ENCODE measurements around the gene MICU1.
"Not testable (repeated sequence)": the region's sequence is repeated elsewhere in the genome, so short reads cannot be mapped to it uniquely, and the experiment has no call there.

MICU1 gene, protein sequence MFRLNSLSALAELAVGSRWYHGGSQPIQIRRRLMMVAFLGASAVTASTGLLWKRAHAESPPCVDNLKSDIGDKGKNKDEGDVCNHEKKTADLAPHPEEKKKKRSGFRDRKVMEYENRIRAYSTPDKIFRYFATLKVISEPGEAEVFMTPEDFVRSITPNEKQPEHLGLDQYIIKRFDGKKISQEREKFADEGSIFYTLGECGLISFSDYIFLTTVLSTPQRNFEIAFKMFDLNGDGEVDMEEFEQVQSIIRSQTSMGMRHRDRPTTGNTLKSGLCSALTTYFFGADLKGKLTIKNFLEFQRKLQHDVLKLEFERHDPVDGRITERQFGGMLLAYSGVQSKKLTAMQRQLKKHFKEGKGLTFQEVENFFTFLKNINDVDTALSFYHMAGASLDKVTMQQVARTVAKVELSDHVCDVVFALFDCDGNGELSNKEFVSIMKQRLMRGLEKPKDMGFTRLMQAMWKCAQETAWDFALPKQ

DNA sequence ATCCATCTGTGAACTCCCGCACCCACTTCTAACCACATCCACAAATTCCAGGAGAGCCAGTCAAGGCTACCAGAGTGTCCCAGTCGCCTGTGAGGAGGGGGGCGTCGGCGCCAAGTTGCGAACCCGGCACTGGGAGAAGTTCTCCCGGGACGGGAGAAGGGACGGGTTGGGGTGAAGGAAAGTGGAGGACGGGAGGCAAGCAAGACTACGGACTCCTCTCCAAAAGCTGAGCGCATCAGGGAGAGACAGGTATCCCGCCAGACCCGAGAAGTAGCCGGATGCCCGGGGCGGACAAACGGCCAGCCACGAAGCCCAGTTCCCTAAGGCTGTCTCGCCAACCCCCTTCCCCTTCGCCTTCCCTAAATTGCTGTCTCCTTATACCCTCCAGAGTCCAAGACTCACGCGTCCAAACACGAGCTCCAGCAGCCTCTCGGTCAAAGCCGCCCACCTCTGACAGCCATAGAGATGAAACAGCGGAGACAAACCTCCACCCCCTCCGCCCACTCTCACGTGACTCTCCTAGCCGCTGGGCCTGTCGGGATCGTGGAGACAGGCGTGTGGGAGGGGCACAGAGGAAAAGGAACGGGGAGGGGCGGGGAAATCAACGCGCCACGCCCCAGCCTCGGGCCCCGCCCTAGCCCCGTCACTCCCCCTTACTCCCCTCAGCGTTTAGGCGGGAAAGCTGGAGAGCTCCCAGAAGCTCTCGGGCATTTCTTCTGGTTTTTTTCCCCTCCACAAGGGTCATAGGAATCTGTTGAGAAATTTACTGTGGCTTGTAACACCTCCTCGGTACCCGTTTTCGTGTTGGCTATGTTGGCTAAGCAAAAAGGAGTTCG lies at the start of gene MICU1:
Gene MICU1 (minus strand): TSS at position 472 of the 836 bp plus-strand sequence. CDS start 59,286 bp downstream, outside the sequence.
- DNase-seq (ENCODE audit: low read depth in 1 of 2, low spot score in 1 of 2) = peak; percentile 75 to 93

GRCh38 chr10:72674174-72674573 lies 48.3 kb upstream of the MICU1 start:
- DNase-seq (ENCODE audit: low read depth in 1 of 2, low spot score in 1 of 2) = not testable (repeated sequence)

- DNase-seq (ENCODE audit: low read depth in 1 of 2, low spot score in 1 of 2) = no peak
These were observed 47.4 kb upstream of the MICU1 start for GRCh38 chr10:72673280-72673679.

- DNase-seq (ENCODE audit: low read depth in 1 of 2, low spot score in 1 of 2) = no peak
These were observed 41.5 kb upstream of the MICU1 start for GRCh38 chr10:72667207-72667864.

DNA sequence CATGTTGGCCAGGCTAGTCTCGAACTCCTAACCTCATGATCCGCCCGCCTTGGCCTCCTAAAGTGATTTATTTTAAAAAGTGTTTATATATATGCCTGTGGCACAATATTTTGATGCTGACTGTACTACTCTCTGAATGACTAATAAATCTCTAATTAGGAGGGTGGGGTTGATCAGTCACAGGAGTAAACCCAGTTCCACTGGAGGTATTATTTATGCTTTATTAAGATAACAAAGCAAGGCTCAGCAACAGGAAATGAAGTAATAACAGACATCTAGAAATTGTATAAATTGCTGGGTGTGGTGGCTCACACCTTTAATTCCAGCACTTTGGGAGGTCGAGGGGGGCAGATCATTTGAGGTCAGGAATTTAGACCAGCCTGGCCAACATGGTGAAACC lies 40.0 kb upstream of the MICU1 start:
- no peak for DNase-seq (ENCODE audit: low read depth in 1 of 2, low spot score in 1 of 2)

DNA sequence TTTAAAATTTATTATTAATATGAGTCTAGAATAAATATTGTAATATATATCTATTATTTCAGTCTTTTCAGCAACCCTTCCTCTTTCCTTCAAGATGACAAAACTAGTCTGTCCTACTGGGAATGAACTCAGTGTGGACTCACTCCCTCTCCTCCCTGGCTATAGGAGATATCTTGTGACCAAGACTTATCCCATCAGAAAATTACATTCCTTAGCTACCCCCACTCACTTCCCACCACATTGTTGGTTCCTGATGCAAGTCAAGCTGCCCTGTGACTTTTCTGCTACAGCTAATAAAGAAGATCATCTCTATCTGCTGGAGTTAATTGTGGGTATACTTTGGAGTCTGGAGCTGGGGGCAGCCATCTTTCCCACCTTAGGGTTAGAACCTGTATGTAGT lies 38.1 kb upstream of the MICU1 start:
- no peak for DNase-seq (ENCODE audit: low read depth in 1 of 2, low spot score in 1 of 2)

GRCh38 chr10:72661431-72661830 lies 35.6 kb upstream of the MICU1 start:
- no peak for DNase-seq (ENCODE audit: low read depth in 1 of 2, low spot score in 1 of 2)

GRCh38 chr10:72660220-72660619 lies 34.3 kb upstream of the MICU1 start:
- no peak for DNase-seq (ENCODE audit: low read depth in 1 of 2, low spot score in 1 of 2)

DNA sequence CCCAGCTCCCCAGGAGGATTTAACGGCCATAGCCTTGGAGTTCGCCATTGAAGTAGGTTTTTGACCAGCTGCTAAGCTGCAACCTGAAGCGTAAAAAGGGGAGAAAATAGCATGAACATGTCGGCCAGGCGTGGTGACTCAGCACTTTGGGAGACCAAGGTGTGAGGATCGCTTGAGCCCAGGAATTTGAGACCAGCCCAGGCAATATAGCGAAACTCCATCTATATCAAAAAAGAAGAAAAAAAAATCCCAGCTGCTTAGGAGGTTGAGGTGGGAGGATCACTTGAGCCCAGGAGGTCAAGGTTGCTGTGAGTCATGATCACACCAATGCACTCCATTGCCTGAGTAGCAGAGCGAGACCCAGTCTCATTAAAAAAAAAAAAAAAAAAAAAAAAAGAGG lies 33.8 kb upstream of the MICU1 start:
- DNase-seq (ENCODE audit: low read depth in 1 of 2, low spot score in 1 of 2) = no peak

DNA sequence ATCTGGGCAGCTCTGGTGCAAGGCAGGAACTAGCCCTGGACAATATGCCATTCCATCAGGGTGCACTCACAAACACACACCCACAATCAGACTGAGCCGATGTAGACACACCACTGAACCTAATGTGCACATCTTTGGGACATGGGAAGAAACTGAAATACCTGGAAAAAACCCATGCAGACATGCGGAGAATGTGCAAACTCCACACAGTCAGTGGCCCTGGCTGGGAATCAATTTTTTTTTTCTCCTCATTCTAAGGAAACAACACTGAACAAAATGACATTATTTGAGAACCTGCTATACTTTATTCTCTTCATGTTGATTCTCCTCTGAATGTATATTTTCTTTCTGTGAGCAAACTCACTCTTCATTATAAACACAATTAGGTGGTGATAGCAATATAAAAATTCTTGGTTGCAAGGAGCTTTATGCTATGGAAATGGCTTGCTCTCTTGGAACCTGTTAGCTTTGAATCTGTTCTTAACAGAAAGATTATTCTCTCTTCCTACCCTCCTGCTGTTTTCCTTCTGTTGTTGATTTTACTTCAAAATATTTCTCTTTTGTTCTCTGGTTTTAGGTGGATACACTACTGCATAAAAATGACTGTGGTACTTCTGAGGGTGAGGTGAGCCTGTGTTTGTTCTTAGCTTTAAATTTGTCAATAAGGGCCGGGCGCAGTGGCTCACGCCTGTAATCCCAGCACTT lies 33.0 kb upstream of the MICU1 start:
- no peak for DNase-seq (ENCODE audit: low read depth in 1 of 2, low spot score in 1 of 2)

DNA sequence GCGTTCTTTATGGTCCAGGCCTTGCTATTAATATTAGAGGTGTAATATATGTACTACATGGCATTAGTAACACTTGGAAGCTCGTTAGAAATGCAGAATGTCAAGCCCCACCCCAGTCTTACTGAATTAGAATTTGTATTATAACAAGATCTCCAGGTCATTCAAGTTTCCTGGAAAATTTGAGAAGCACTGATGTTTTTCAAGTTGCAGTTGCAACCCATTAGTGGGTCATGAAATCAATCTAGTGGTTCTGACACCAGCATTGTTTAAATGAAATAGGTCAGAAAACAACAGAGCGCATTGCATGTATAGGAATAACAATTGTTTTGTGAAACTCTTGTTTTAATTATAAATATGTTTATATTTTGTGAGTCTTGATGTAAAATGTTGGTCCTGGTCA lies 28.8 kb upstream of the MICU1 start:
- DNase-seq (ENCODE audit: low read depth in 1 of 2, low spot score in 1 of 2) = no peak

- no peak for DNase-seq (ENCODE audit: low read depth in 1 of 2, low spot score in 1 of 2)
These were observed 27.7 kb upstream of the MICU1 start for GRCh38 chr10:72653383-72654096.

- DNase-seq (ENCODE audit: low read depth in 1 of 2, low spot score in 1 of 2) = no peak
These were observed 23.4 kb upstream of the MICU1 start for GRCh38 chr10:72649291-72649690.

- no peak for DNase-seq (ENCODE audit: low read depth in 1 of 2, low spot score in 1 of 2)
These were observed 22.4 kb upstream of the MICU1 start for GRCh38 chr10:72648301-72648700.

DNA sequence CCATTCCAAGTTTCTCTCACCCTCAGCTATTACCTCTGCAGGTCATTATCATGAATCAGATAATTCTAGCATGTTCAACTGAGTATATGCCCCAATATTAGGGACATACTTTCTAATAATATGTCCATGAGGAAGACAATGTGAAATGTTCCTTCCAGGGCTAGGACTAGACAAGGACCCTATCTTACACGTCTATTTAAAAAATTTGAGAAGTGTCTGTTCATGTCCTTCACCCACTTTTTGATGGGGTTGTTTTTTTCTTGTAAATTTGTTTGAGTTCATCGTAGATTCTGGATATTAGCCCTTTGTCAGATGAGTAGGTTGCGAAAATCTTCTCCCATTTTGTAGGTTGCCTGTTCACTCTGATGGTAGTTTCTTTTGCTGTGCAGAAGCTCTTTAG lies 21.1 kb upstream of the MICU1 start:
- not testable (repeated sequence) for DNase-seq (ENCODE audit: low read depth in 1 of 2, low spot score in 1 of 2)

GRCh38 chr10:72645263-72645858 lies 19.5 kb upstream of the MICU1 start:
- no peak for DNase-seq (ENCODE audit: low read depth in 1 of 2, low spot score in 1 of 2)

DNA sequence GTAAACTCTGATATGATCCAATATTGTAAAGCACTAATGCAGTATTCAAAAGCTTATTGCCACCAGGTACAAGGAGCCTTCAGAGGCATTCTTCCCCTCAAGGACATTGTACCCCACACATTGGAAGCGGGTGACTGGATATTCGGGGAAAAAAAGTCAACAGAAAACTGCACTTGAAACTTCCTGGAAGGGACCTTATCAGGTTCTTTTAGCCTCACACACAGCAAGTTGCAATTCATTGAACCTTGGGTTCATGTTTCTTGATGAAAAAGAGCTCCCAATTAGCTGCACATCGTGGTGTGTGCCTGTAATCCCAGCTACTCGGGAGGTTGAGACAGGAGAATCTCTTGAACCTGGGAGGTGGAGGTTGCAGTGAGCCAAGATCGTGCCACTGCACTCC lies 16.4 kb upstream of the MICU1 start:
- no peak for DNase-seq (ENCODE audit: low read depth in 1 of 2, low spot score in 1 of 2)

GRCh38 chr10:72639441-72639873 lies 13.6 kb upstream of the MICU1 start:
- no peak for DNase-seq (ENCODE audit: low read depth in 1 of 2, low spot score in 1 of 2)

- DNase-seq (ENCODE audit: low read depth in 1 of 2, low spot score in 1 of 2) = no peak
These were observed 12.9 kb upstream of the MICU1 start for GRCh38 chr10:72638586-72639440.
